HEK293 (cell line): ENCODE data around the gene FGF23.

Experiments used
- CTCF ChIA-PET: fragments of 350-600 bp; formaldehyde crosslinking; extraction: SDS; loops from one replicate; lab custom pipeline; 2021; ENCODE audit warnings: antibody characterized with exemption; lab: Yijun Ruan, JAX
- POLR2A ChIA-PET: fragments of 300-600 bp; formaldehyde crosslinking; extraction: SDS; loops from one replicate; lab custom pipeline; 2020; ENCODE audit warnings: antibody characterized with exemption, inconsistent platforms; lab: Yijun Ruan, JAX
- H3K27ac ChIP-seq: fragments of 200-500 bp; sonication (Bioruptor generic); 2 replicates; pipeline ENCODE4 v1.5.1; 2014; ENCODE audit warnings: low read depth, low read length, control low read depth, inconsistent platforms; ENCODE audit errors: extremely low read depth
- H3K36me3 ChIP-seq, 2 experiments: fragments of 200-500 bp in 1 of 2; sonication (Bioruptor generic) in 1 of 2; 1 replicate in 1 of 2; 2 replicates in 1 of 2; pipeline ENCODE4 v1.5.1; 2014 to 2017; ENCODE audit warnings: inconsistent platforms in 2 of 2, low read length in 2 of 2; ENCODE audit not compliant: control insufficient read depth in 2 of 2, insufficient read depth in 1 of 2
- H3K4me1 ChIP-seq: fragments of 200-500 bp; sonication (Bioruptor generic); 2 replicates; pipeline ENCODE4 v1.5.1; 2014; ENCODE audit warnings: mild to moderate bottlenecking, low read length, inconsistent platforms; ENCODE audit not compliant: control insufficient read depth, insufficient read depth
- H3K4me3 ChIP-seq: 2 replicates; pipeline ENCODE4 v1.5.1; 2011; ENCODE audit warnings: low read depth, mild to moderate bottlenecking, control low read depth, low read length, moderate library complexity
- H3K9me3 ChIP-seq: fragments of 200-500 bp; sonication (Bioruptor generic); 2 replicates; pipeline ENCODE4 v1.5.1; 2014; ENCODE audit warnings: low read depth, low read length, inconsistent platforms; ENCODE audit not compliant: control insufficient read depth, insufficient read depth
- BCL11B ChIP-seq: fragments of 450-650 bp; formaldehyde crosslinking; IDR thresholded peaks from 2 replicates; pipeline ENCODE4 v1.5.1; 2016; ENCODE audit warnings: low read depth, missing biosample characterization, missing genetic modification characterization
- GLIS1 ChIP-seq: fragments of 450-650 bp; formaldehyde crosslinking; IDR thresholded peaks from 2 replicates; pipeline ENCODE4 v1.5.1; 2016; ENCODE audit warnings: missing biosample characterization, missing genetic modification characterization
- KLF10 ChIP-seq: fragments of 450-650 bp; IDR thresholded peaks from 2 replicates; pipeline ENCODE4 v1.5.1; 2018; ENCODE audit warnings: missing biosample characterization, mild to moderate bottlenecking, missing genetic modification characterization
- OSR2 ChIP-seq: fragments of 450-650 bp; formaldehyde crosslinking; IDR thresholded peaks from 2 replicates; pipeline ENCODE4 v1.5.1; 2016; ENCODE audit warnings: missing biosample characterization, missing genetic modification characterization
- SP2 ChIP-seq: fragments of 450-650 bp; formaldehyde crosslinking; IDR thresholded peaks from 2 replicates; pipeline ENCODE4 v1.5.1; 2016; ENCODE audit warnings: missing biosample characterization, missing genetic modification characterization
- TRIM28 ChIP-seq: IDR thresholded peaks from 2 replicates; pipeline ENCODE4 v1.6.1; 2011; ENCODE audit warnings: low read length, control low read depth, borderline replicate concordance
- WT1 ChIP-seq: fragments of 450-650 bp; formaldehyde crosslinking; IDR thresholded peaks from 2 replicates; pipeline ENCODE4 v1.5.1; 2016; ENCODE audit warnings: missing biosample characterization, missing genetic modification characterization
- ZEB2 ChIP-seq: fragments of 450-650 bp; formaldehyde crosslinking; IDR thresholded peaks from 2 replicates; pipeline ENCODE4 v1.5.1; 2016; ENCODE audit warnings: missing biosample characterization, missing genetic modification characterization
- ZNF112 ChIP-seq: fragments of 450-650 bp; formaldehyde crosslinking; IDR thresholded peaks from 2 replicates; pipeline ENCODE4 v1.5.0; 2017; ENCODE audit warnings: missing biosample characterization, missing genetic modification characterization
- ZNF132 ChIP-seq: fragments of 450-650 bp; formaldehyde crosslinking; IDR thresholded peaks from 2 replicates; pipeline ENCODE4 v1.5.1; 2017; ENCODE audit warnings: missing biosample characterization, missing genetic modification characterization, borderline replicate concordance
- ZNF174 ChIP-seq: fragments of 450-650 bp; formaldehyde crosslinking; IDR thresholded peaks from 2 replicates; pipeline ENCODE4 v1.5.0; 2017; ENCODE audit warnings: missing biosample characterization, mild to moderate bottlenecking, missing genetic modification characterization
- ZNF239 ChIP-seq: fragments of 450-650 bp; formaldehyde crosslinking; IDR thresholded peaks from 2 replicates; pipeline ENCODE4 v1.5.1; 2016; ENCODE audit warnings: missing biosample characterization, missing genetic modification characterization
- ZNF311 ChIP-seq: fragments of 450-650 bp; formaldehyde crosslinking; IDR thresholded peaks from 2 replicates; pipeline ENCODE4 v1.5.1; 2017; ENCODE audit warnings: missing biosample characterization, missing genetic modification characterization, borderline replicate concordance
- ZNF350 ChIP-seq: fragments of 450-650 bp; formaldehyde crosslinking; IDR thresholded peaks from 2 replicates; pipeline ENCODE4 v1.5.0; 2017; ENCODE audit warnings: missing biosample characterization, mild to moderate bottlenecking, missing genetic modification characterization
- ZNF544 ChIP-seq: fragments of 450-650 bp; formaldehyde crosslinking; IDR thresholded peaks from 2 replicates; pipeline ENCODE4 v1.5.0; 2017; ENCODE audit warnings: missing biosample characterization, missing genetic modification characterization
- ZNF548 ChIP-seq: fragments of 450-650 bp; formaldehyde crosslinking; IDR thresholded peaks from 2 replicates; pipeline ENCODE4 v1.5.1; 2016; ENCODE audit warnings: missing biosample characterization, missing genetic modification characterization
- ZNF596 ChIP-seq: fragments of 450-650 bp; IDR thresholded peaks from 2 replicates; pipeline ENCODE4 v1.5.0; 2018; ENCODE audit warnings: missing biosample characterization, mild to moderate bottlenecking, missing genetic modification characterization, moderate library complexity
- ZNF626 ChIP-seq: fragments of 450-650 bp; sonication (Bioruptor Pico); formaldehyde crosslinking; IDR thresholded peaks from 2 replicates; pipeline ENCODE4 v1.5.1; 2018; ENCODE audit warnings: missing biosample characterization, missing genetic modification characterization, inconsistent platforms
- ZNF658 ChIP-seq: fragments of 450-650 bp; formaldehyde crosslinking; IDR thresholded peaks from 2 replicates; pipeline ENCODE4; 2016; ENCODE audit warnings: missing biosample characterization, missing genetic modification characterization
- ZNF768 ChIP-seq: fragments of 450-650 bp; formaldehyde crosslinking; IDR thresholded peaks from 2 replicates; pipeline ENCODE4 v1.5.1; 2018; ENCODE audit warnings: missing biosample characterization, mild to moderate bottlenecking, missing genetic modification characterization
- ZNF791 ChIP-seq: fragments of 450-650 bp; formaldehyde crosslinking; IDR thresholded peaks from 2 replicates; pipeline ENCODE4 v1.5.1; 2016; ENCODE audit warnings: missing biosample characterization, missing genetic modification characterization
- ZSCAN30 ChIP-seq: fragments of 450-650 bp; IDR thresholded peaks from 2 replicates; pipeline ENCODE4 v1.5.1; 2018; ENCODE audit warnings: missing biosample characterization, mild to moderate bottlenecking, missing genetic modification characterization, moderate library complexity
- TF ChIP-seq, protein P1 (sequence below): fragments of 450-650 bp; formaldehyde crosslinking; IDR thresholded peaks from 2 replicates; pipeline ENCODE4 v1.5.1; 2016; ENCODE audit warnings: missing biosample characterization, missing genetic modification characterization
- TF ChIP-seq, protein P2 (sequence below): fragments of 450-650 bp; formaldehyde crosslinking; IDR thresholded peaks from 2 replicates; pipeline ENCODE4 v1.5.1; 2016; ENCODE audit warnings: missing biosample characterization, missing genetic modification characterization
- TF ChIP-seq, protein P3 (sequence below): fragments of 450-650 bp; formaldehyde crosslinking; IDR thresholded peaks from 2 replicates; pipeline ENCODE4 v1.5.1; 2017; ENCODE audit warnings: missing biosample characterization, missing genetic modification characterization

Gene FGF23

DNA sequence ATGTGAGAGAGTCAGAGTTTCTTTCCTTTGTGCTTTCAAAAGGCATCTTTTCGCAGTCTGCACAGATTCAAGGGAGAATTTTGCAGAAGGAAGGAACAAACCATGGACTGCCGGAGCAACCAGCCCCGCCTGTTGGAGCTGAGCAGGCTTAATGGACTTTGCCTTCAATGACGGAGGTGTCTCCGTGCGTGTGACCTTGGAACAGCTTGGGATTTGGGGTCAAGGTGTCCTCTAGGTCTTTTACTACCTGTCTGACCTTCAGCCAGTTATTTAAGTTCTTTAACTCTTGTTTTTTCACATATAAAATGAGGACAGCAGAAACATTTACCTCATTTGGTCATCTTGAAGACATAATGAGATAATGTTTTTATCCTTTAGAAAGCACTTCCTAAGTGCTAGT lies 4.1 kb downstream of the FGF23 start (continued):
- TF ChIP-seq, protein P1, sequence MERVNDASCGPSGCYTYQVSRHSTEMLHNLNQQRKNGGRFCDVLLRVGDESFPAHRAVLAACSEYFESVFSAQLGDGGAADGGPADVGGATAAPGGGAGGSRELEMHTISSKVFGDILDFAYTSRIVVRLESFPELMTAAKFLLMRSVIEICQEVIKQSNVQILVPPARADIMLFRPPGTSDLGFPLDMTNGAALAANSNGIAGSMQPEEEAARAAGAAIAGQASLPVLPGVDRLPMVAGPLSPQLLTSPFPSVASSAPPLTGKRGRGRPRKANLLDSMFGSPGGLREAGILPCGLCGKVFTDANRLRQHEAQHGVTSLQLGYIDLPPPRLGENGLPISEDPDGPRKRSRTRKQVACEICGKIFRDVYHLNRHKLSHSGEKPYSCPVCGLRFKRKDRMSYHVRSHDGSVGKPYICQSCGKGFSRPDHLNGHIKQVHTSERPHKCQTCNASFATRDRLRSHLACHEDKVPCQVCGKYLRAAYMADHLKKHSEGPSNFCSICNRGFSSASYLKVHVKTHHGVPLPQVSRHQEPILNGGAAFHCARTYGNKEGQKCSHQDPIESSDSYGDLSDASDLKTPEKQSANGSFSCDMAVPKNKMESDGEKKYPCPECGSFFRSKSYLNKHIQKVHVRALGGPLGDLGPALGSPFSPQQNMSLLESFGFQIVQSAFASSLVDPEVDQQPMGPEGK = no peak
- no peak for TF ChIP-seq OSR2
- TF ChIP-seq SP2 (tag by site-specific recombination) = no peak
- TF ChIP-seq WT1 = no peak
- TF ChIP-seq, protein P2, sequence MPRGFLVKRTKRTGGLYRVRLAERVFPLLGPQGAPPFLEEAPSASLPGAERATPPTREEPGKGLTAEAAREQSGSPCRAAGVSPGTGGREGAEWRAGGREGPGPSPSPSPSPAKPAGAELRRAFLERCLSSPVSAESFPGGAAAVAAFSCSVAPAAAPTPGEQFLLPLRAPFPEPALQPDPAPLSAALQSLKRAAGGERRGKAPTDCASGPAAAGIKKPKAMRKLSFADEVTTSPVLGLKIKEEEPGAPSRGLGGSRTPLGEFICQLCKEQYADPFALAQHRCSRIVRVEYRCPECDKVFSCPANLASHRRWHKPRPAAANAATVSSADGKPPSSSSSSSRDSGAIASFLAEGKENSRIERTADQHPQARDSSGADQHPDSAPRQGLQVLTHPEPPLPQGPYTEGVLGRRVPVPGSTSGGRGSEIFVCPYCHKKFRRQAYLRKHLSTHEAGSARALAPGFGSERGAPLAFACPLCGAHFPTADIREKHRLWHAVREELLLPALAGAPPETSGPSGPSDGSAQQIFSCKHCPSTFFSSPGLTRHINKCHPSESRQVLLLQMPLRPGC (tag by site-specific recombination) = no peak
- no peak for TF ChIP-seq ZNF311 (tag by site-specific recombination)
- no peak for TF ChIP-seq GLIS1 (tag by site-specific recombination)
- TF ChIP-seq ZEB2 (tag by site-specific recombination) = no peak

DNA sequence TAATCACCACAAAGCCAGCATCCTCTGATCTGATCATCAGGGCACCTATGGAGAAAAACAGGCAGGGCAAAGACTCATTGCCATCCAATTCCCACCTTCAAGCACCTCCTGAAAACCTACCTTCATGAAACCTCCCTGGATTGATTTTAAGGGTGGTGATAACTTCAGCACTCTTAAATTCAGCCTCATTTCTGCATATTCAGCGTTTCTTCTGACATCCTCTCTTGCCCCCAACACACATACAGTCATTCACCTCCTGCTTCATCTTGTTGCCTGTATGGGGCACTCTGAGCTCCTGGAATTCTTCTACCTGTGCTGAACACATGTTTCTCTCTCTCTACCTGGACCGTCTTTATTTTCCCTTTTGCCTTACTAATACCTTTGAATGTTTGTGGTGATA lies 6.9 kb downstream of the FGF23 start:
- Histone ChIP-seq H3K36me3 (no peaks in the 10 kb centered on the region), H3K9me3 (no peaks in the 10 kb centered on the region), H3K4me1 (no peaks in the 10 kb centered on the region), H3K4me3 (no peak overlapping the region), H3K27ac (no peak overlapping the region)
- ChIA-PET POLR2A (no interaction called here), CTCF (no interaction called here)
- TF ChIP-seq ZNF132 (tag by site-specific recombination) (no peak), ZNF791 (tag by site-specific recombination) (no peak), BCL11B (tag by site-specific recombination) (no peak), ZNF596 (tag by site-specific recombination) (no peak), ZNF239 (no peak), ZNF658 (no peak), ZNF544 (tag by site-specific recombination) (no peak), KLF10 (tag by site-specific recombination) (no peak), ZNF112 (tag by site-specific recombination) (no peak), ZNF548 (tag by site-specific recombination) (no peak), ZNF626 (tag by site-specific recombination) (no peak), TRIM28 (no peak), ZNF768 (tag by site-specific recombination) (no peak), ZSCAN30 (tag by site-specific recombination) (no peak), ZNF350 (tag by site-specific recombination) (no peak), ZNF174 (no peak)
- TF ChIP-seq, protein P3, sequence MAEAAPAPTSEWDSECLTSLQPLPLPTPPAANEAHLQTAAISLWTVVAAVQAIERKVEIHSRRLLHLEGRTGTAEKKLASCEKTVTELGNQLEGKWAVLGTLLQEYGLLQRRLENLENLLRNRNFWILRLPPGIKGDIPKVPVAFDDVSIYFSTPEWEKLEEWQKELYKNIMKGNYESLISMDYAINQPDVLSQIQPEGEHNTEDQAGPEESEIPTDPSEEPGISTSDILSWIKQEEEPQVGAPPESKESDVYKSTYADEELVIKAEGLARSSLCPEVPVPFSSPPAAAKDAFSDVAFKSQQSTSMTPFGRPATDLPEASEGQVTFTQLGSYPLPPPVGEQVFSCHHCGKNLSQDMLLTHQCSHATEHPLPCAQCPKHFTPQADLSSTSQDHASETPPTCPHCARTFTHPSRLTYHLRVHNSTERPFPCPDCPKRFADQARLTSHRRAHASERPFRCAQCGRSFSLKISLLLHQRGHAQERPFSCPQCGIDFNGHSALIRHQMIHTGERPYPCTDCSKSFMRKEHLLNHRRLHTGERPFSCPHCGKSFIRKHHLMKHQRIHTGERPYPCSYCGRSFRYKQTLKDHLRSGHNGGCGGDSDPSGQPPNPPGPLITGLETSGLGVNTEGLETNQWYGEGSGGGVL (tag by site-specific recombination) = no peak
